A549 treated with GW870086 at 1 μM for 4 hours (cell line): ENCODE results near the gene APMAP. TPM values are rescaled to one million over a fixed set of nuclear protein-coding genes. Genes with fewer than 3 reads are reported as not detected.

Experiments
- total RNA-seq: library from RNA; stranded (reverse); fragments of 200-300 nt; extraction: Qiagen RNA extraction; gene quantifications from 5 replicates; pipeline ENCODE4 v1.2.3, GENCODE V29; 2022; ENCODE audit warnings: low read depth

Gene APMAP, protein sequence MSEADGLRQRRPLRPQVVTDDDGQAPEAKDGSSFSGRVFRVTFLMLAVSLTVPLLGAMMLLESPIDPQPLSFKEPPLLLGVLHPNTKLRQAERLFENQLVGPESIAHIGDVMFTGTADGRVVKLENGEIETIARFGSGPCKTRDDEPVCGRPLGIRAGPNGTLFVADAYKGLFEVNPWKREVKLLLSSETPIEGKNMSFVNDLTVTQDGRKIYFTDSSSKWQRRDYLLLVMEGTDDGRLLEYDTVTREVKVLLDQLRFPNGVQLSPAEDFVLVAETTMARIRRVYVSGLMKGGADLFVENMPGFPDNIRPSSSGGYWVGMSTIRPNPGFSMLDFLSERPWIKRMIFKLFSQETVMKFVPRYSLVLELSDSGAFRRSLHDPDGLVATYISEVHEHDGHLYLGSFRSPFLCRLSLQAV
- total RNA-seq = 162 to 181 TPM (median 174 TPM) in 5 replicates

DNA sequence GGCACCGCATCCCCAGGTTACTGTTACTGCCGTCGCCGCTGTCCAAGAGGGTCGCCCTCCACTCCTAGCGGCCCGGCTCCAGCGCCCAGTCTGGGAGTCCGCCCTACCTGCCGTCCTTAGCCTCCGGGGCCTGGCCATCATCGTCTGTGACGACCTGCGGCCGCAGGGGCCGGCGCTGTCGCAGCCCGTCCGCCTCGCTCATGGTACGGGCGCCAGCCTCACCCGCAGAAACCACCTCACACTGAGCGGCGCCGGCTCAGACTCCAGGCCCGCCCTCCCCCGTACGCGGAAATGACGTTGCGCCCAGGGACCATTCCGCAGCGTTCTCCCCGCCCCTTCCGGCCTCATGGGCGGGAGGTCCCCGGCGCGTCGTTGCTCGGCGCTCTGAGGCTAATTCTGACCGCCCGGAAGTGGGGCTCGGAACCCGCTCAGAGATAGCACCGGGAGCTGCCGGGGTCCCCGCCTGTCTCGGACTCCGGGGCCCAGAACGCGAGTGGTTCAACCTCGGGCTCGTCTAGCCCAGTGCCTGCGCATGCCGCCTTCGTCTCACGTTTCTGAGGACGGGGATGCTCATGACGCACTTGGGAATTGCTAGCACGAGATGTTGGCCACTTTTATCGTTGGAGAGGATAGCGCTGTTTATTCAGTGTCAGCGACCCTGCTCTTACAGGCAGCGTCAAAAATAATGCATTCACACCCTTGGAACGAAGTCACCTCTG lies at the start of gene APMAP:
Gene APMAP, minus strand, starts transcription at position 265 of the 719 bp plus-strand sequence. Its CDS starts 63 bp downstream, at position 202.

DNA sequence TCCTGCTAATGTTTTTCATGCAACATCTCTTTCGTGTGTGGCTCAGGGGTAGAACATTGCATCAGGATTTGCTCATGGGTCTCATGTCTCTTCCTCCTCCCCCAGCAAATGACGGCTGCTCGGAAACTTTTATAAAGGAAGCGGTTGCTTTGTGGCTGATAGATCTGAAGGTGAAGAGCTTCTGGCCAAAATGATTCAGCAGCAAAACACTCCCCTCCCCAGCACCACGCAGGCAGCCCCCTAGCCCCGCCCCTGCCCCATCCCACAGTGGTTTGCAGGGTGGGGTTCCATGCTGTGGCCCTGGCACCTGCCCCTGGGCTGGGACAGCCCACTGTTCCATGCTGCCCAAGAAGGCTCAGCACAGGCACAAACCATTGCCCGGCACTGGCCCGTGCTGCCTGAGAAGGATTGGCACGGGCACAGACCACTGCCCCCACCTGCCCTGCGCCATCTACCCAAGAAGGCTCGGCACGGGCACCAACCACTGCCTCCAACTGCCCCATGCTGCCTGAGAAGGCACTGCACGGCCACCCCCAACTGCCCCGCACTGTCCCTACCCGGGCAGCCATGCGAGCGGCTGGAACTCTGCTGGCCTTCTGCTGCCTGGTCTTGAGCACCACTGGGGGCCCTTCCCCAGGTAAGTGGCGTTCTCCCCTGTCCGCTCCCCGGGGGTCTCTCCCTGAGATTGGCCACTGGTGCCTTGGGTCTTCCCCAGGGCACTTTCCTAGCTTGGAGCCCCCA lies 43.4 kb downstream of the APMAP start, which contains the start of gene CST7:
Gene CST7, plus strand, starts transcription at position 331 of the 741 bp plus-strand sequence. Its CDS starts 237 bp downstream, at position 568.

Other genes starting within 250 kb of the APMAP start
- gene CST7, start 43.5 kb downstream of the APMAP start, total RNA-seq = 0.14 to 0.19 TPM in 2 of 5 replicates, not detected in the others
- 10.3 to 14.6 TPM (median 14.0 TPM) in 5 replicates for gene ACSS1, start 65.4 kb upstream of the APMAP start, total RNA-seq
- 0.43 to 1.1 TPM (median 0.61 TPM) in 5 replicates for gene VSX1, start 89.4 kb upstream of the APMAP start, total RNA-seq
- 139 to 161 TPM (median 150 TPM) in 5 replicates for gene ENTPD6, start 203.0 kb upstream of the APMAP start, total RNA-seq